ENCODE measurements around the gene NOSIP. TPM values are rescaled to one million over a fixed set of nuclear protein-coding genes. Genes with fewer than 3 reads are reported as not detected.
A peak's percentile ranks its signal among the peaks of the same experiment; 100 is the strongest.

Gene NOSIP
- total RNA-seq, 1 donor from 2014 or later: 83.8 TPM

GRCh38 chr19:49536921-49537462 is 43.4 kb downstream of the NOSIP start:
- H3K36me3 ChIP-seq (ENCODE audit: insufficient read depth, low read length): peaks cover 26% of the 10 kb centered on the region
- no peak overlapping the region for H2AFZ ChIP-seq (ENCODE audit: low read depth, low read length)
- H3K4me3 ChIP-seq (ENCODE audit: insufficient read depth, low read depth, low read length): no peak overlapping the region
- DNase-seq (ENCODE audit: low read depth): no peak
- no peak overlapping the region for H3K27ac ChIP-seq (ENCODE audit: low read depth, low read length)
- FAIRE-seq: no peak
- H3K4me1 ChIP-seq (ENCODE audit: insufficient read depth, low read length): peaks cover 8% of the 10 kb centered on the region
- H3K36me3 Mint-ChIP-seq (ENCODE audit: low read depth, unreplicated experiment): peaks cover 7% of the 10 kb centered on the region
- H3K4me3 Mint-ChIP-seq (ENCODE audit: unreplicated experiment): no peak overlapping the region
- no peak for TF ChIP-seq EZH2 (IDR thresholded peaks at IDR 0.05; ENCODE audit: insufficient read depth, low read length)
- no peak for TF ChIP-seq CTCF (IDR thresholded peaks at IDR 0.05; ENCODE audit: insufficient read depth, low read depth, low read length)
- peaks cover 42% of the 10 kb centered on the region for H4K20me1 ChIP-seq (ENCODE audit: insufficient read depth, low read length)
- no peak overlapping the region for H3K27ac Mint-ChIP-seq (ENCODE audit: unreplicated experiment)
- H3K4me1 Mint-ChIP-seq (ENCODE audit: low read depth, unreplicated experiment): peaks cover 7% of the 10 kb centered on the region
- H3K27me3 ChIP-seq (ENCODE audit: insufficient read depth, low read length): no peaks in the 10 kb centered on the region
- H3K79me2 ChIP-seq (ENCODE audit: insufficient read depth, low read length): peaks cover 9% of the 10 kb centered on the region
- H3K9me3 Mint-ChIP-seq (ENCODE audit: unreplicated experiment): peaks cover 3% of the 10 kb centered on the region
- no peak overlapping the region for H3K4me2 ChIP-seq (ENCODE audit: low read length)
- H3K9me3 ChIP-seq (ENCODE audit: insufficient read depth, low read depth, low read length): no peaks in the 10 kb centered on the region
- H3K27me3 Mint-ChIP-seq (ENCODE audit: low read depth, unreplicated experiment): peaks cover under 1% of the 10 kb centered on the region
- no peak overlapping the region for H3K9ac ChIP-seq (ENCODE audit: low read length)

GRCh38 chr19:49534632-49535385 is 45.5 kb downstream of the NOSIP start:
- H3K27me3 ChIP-seq (ENCODE audit: insufficient read depth, low read length): no peaks in the 10 kb centered on the region
- no peak for DNase-seq (ENCODE audit: low read depth)
- H3K4me2 ChIP-seq (ENCODE audit: low read length): peak overlapping the region; percentile 89
- H3K9me3 Mint-ChIP-seq (ENCODE audit: unreplicated experiment): no peaks in the 10 kb centered on the region
- H3K4me3 Mint-ChIP-seq (ENCODE audit: unreplicated experiment): peak overlapping the region; percentile 82
- no peak for FAIRE-seq
- peaks cover 23% of the 10 kb centered on the region for H3K79me2 ChIP-seq (ENCODE audit: insufficient read depth, low read length)
- no peak overlapping the region for H3K9ac ChIP-seq (ENCODE audit: low read length)
- no peaks in the 10 kb centered on the region for H3K9me3 ChIP-seq (ENCODE audit: insufficient read depth, low read depth, low read length)
- H3K4me1 Mint-ChIP-seq (ENCODE audit: low read depth, unreplicated experiment): peaks cover 7% of the 10 kb centered on the region
- peak overlapping the region; percentile 41 for H3K27ac Mint-ChIP-seq (ENCODE audit: unreplicated experiment)
- peaks cover 26% of the 10 kb centered on the region for H3K36me3 ChIP-seq (ENCODE audit: insufficient read depth, low read length)
- peaks cover 8% of the 10 kb centered on the region for H3K4me1 ChIP-seq (ENCODE audit: insufficient read depth, low read length)
- no peak overlapping the region for H2AFZ ChIP-seq (ENCODE audit: low read depth, low read length)
- no peak overlapping the region for H3K27ac ChIP-seq (ENCODE audit: low read depth, low read length)
- H3K27me3 Mint-ChIP-seq (ENCODE audit: low read depth, unreplicated experiment): no peaks in the 10 kb centered on the region
- no peak overlapping the region for H3K4me3 ChIP-seq (ENCODE audit: insufficient read depth, low read depth, low read length)
- H4K20me1 ChIP-seq (ENCODE audit: insufficient read depth, low read length): peaks cover 49% of the 10 kb centered on the region
- H3K36me3 Mint-ChIP-seq (ENCODE audit: low read depth, unreplicated experiment): peaks cover 3% of the 10 kb centered on the region
- no peak for TF ChIP-seq EZH2 (IDR thresholded peaks at IDR 0.05; ENCODE audit: insufficient read depth, low read length)
- no peak for TF ChIP-seq CTCF (IDR thresholded peaks at IDR 0.05; ENCODE audit: insufficient read depth, low read depth, low read length)

Data from astrocyte (in vitro differentiated cells and primary cell).